ENCODE measurements around the gene TMIGD1. TPM values are rescaled to one million over a fixed set of nuclear protein-coding genes. Genes with fewer than 3 reads are reported as not detected.

TMIGD1 gene
- total RNA-seq, 1 experiment from 2014 or later, result not detected

GRCh38 chr17:30358055-30358760 is 24.4 kb upstream of the TMIGD1 start:
- Histone ChIP-seq H3K4me1 (ENCODE audit: insufficient read depth, low read length, poor library complexity, severe bottlenecking) (no peaks in the 10 kb centered on the region), H3K27ac (ENCODE audit: low read depth, low read length, poor library complexity, severe bottlenecking) (no peak overlapping the region), H3K4me3 (ENCODE audit: low read depth, low read length, poor library complexity, severe bottlenecking) (no peak overlapping the region), H3K9me3 (ENCODE audit: low read depth, low read length, poor library complexity, severe bottlenecking) (peaks cover 10% of the 10 kb centered on the region), H3K27me3 (replicated peaks; ENCODE audit: insufficient read depth, low read depth, low read length, poor library complexity) (no peaks in the 10 kb centered on the region), H3K36me3 (ENCODE audit: insufficient read depth, low read length, poor library complexity, severe bottlenecking) (no peaks in the 10 kb centered on the region)
- no TSS peak for BruUV-seq (replicated peaks)
- TF ChIP-seq EZH2 (IDR thresholded peaks at IDR 0.05; ENCODE audit: borderline replicate concordance, low read depth, low read length, poor library complexity, severe bottlenecking) (no peak), CTCF (conservative IDR thresholded peaks at IDR 0.05; ENCODE audit: low read depth, low read length) (no peak)
- intact Hi-C loops (cut with micrococcal nuclease; ENCODE audit: unreplicated experiment), result no loop called here
- POLR2A ChIA-PET (ENCODE audit: low non-redundant PET), result interaction anchor here (0.6 kb wide), 1 partner anchor 9 kb away, joined by 3 read pairs; no protein-coding TSS in a partner anchor
- DNase-seq (ENCODE audit: low spot score), result no peak
- CTCF ChIA-PET, result no interaction called here

GRCh38 chr17:30357476-30357875 is 23.6 kb upstream of the TMIGD1 start:
- peaks cover 8% of the 10 kb centered on the region for H3K9me3 ChIP-seq (ENCODE audit: low read depth, low read length, poor library complexity, severe bottlenecking)
- CTCF ChIA-PET, result no interaction called here

GRCh38 chr17:30354701-30355100 is 20.8 kb upstream of the TMIGD1 start:
- Histone ChIP-seq H3K36me3 (ENCODE audit: insufficient read depth, low read length, poor library complexity, severe bottlenecking) (no peaks in the 10 kb centered on the region), H3K27ac (ENCODE audit: low read depth, low read length, poor library complexity, severe bottlenecking) (no peak overlapping the region), H3K4me3 (ENCODE audit: low read depth, low read length, poor library complexity, severe bottlenecking) (no peak overlapping the region), H3K4me1 (ENCODE audit: insufficient read depth, low read length, poor library complexity, severe bottlenecking) (no peaks in the 10 kb centered on the region), H3K27me3 (replicated peaks; ENCODE audit: insufficient read depth, low read depth, low read length, poor library complexity) (no peaks in the 10 kb centered on the region), H3K9me3 (ENCODE audit: low read depth, low read length, poor library complexity, severe bottlenecking) (no peaks in the 10 kb centered on the region)
- ChIA-PET POLR2A (ENCODE audit: low non-redundant PET) (no interaction called here), CTCF (interaction anchor here (0.7 to 1.1 kb wide), 2 partner anchors 14 to 19 kb away, joined by 3 to 4 read pairs; no protein-coding TSS in a partner anchor)
- BruUV-seq (replicated peaks), result no TSS peak
- no peak for DNase-seq (ENCODE audit: low spot score)
- no peak for TF ChIP-seq EZH2 (IDR thresholded peaks at IDR 0.05; ENCODE audit: borderline replicate concordance, low read depth, low read length, poor library complexity, severe bottlenecking)
- TF ChIP-seq CTCF (conservative IDR thresholded peaks at IDR 0.05; ENCODE audit: low read depth, low read length), result no peak
- intact Hi-C loops (cut with micrococcal nuclease; ENCODE audit: unreplicated experiment), result no loop called here

More at GRCh38 chr17:30357476-30357875, 23.6 kb upstream of the TMIGD1 start:
- intact Hi-C loops (cut with micrococcal nuclease; ENCODE audit: unreplicated experiment), result no loop called here
- Histone ChIP-seq H3K4me1 (ENCODE audit: insufficient read depth, low read length, poor library complexity, severe bottlenecking) (no peaks in the 10 kb centered on the region), H3K36me3 (ENCODE audit: insufficient read depth, low read length, poor library complexity, severe bottlenecking) (no peaks in the 10 kb centered on the region), H3K27me3 (replicated peaks; ENCODE audit: insufficient read depth, low read depth, low read length, poor library complexity) (no peaks in the 10 kb centered on the region), H3K4me3 (ENCODE audit: low read depth, low read length, poor library complexity, severe bottlenecking) (no peak overlapping the region), H3K27ac (ENCODE audit: low read depth, low read length, poor library complexity, severe bottlenecking) (no peak overlapping the region)
- no peak for DNase-seq (ENCODE audit: low spot score)
- POLR2A ChIA-PET (ENCODE audit: low non-redundant PET), result no interaction called here
- no TSS peak for BruUV-seq (replicated peaks)
- TF ChIP-seq EZH2 (IDR thresholded peaks at IDR 0.05; ENCODE audit: borderline replicate concordance, low read depth, low read length, poor library complexity, severe bottlenecking) (no peak), CTCF (conservative IDR thresholded peaks at IDR 0.05; ENCODE audit: low read depth, low read length) (no peak)

Data from A673 (cell line).